GM19025 (cell line): Measurements from ENCODE around the gene PALM2AKAP2.

Source experiments
- ATAC-seq: cut with Tn5 transposase; IDR thresholded peaks from one replicate; pipeline ENCODE4 v1.9.1; 2021; ENCODE audit warnings: mild to moderate bottlenecking, low read depth, moderate library complexity; ENCODE audit not compliant: unreplicated experiment

PALM2AKAP2 gene

GRCh38 chr9:109779711-109780452 lies at the start of gene PALM2AKAP2:
Gene PALM2AKAP2 (plus strand): TSS chr9:109780198. CDS start chr9:109780489, 291 bp downstream.
- no peak for ATAC-seq

DNA sequence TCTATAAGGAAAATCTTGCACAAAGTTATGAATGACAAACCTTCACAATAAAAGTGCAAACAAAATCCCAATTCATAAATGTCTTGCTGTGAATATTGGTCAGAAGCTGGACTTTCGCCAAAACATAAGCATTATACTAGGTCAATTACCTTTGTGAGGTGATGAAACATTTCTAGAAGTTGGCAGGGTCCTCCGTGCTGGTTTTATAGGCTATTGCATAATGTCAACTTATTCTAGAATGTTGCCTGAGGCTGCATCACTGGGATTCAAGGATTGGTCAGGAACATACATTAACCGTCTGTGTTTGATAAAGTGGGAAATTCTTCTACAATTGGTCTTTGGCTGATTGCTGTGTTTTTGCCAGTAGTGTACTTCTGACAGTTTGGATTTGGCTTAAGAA lies 49.8 kb upstream of the PALM2AKAP2 start:
- no peak for ATAC-seq

GRCh38 chr9:109733690-109734089 lies 46.3 kb upstream of the PALM2AKAP2 start:
- no peak for ATAC-seq

DNA sequence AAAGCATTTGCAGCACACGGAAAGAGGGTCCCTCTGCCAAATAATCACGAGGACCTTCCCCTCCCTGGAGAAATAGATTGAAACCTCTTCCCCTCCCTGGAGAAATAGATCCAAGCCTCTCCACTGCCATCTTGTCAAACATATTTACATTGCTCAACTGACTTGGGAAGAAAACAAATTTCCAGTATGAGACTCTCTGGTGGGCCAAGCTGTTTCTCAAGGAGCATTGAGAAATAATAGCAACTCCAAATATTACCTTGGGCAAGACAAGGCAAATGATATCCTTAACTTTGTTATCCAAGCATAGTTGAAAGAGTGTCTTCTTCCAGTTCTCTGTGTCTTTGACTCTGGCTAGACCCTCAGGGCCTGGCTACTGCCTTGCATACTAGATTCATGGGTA lies 45.2 kb upstream of the PALM2AKAP2 start:
- no peak for ATAC-seq

DNA sequence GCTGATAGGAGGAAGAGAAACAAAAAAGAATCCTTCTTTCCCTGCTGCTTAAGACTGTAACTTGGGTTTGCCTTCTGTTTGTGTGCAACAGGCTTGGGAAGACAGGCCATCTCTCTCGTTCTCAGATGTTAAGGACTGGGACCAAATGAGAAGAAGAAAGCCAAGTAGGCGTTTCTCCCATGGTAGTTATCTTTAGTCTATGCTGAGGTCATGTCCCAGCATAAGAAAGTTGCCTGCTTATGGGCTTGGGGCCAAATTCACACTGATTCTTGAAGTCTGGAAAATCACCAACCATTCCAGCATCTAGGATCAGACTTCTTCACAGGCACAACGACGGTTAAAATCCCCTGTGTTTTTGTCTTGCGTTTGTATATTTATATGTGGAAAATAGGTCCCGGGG lies 44.2 kb upstream of the PALM2AKAP2 start:
- ATAC-seq, result no peak

GRCh38 chr9:109737295-109737694 lies 42.7 kb upstream of the PALM2AKAP2 start:
- no peak for ATAC-seq

DNA sequence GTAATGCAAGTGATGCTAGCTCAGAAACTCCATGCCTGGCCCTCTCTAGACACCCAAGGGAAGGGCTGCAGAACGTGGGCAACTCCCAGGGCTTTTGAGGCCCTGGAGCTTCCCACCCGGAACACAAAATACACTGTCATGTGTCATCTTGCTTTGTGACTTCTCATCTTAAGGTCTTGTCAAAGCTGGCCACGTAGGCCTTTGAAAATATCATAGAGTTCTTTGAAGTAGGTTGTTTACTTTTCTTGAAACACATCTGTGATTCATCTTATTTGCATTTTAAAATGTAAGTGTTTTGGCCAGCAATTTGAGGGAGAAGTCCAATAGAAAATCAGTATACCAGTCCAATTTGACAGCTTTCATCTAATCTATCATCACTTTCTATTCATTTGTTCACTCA lies 40.2 kb upstream of the PALM2AKAP2 start:
- ATAC-seq, result no peak

DNA sequence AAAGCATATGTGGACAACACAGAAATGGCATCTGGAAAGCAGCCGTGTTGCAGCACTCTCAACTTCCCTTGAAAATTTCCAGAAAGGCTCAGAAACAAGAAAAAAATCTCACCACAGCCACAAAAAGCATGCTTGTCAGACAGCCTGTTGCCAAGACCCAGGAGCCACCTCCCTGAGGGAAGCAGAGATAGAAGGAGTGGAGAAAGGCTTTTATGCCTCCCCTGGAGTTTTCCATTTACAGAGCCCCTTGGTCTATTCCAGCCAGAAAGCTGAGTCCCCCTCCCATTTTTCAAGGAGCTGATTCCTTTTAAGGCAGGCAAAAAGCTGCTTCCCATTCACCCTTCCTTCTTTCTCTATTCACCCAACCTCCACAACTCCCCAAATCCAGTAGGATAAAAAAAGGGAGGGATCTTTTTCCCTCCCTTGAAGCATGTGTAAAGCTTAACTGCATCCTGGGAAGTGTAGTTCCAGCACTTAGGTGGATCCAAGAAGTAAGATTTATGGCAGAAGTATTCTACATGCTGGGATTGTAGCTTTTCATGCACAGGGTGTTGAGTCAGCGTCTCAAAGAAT lies 37.1 kb upstream of the PALM2AKAP2 start:
- no peak for ATAC-seq

- ATAC-seq, result no peak
Observed at GRCh38 chr9:109743696-109744095, 36.3 kb upstream of the PALM2AKAP2 start.

- no peak for ATAC-seq
Observed at GRCh38 chr9:109745335-109746283, 34.4 kb upstream of the PALM2AKAP2 start.

- ATAC-seq, result no peak
Observed at GRCh38 chr9:109751253-109751652, 28.7 kb upstream of the PALM2AKAP2 start.

- ATAC-seq, result no peak
Observed at GRCh38 chr9:109753308-109753707, 26.7 kb upstream of the PALM2AKAP2 start.

- no peak for ATAC-seq
Observed at GRCh38 chr9:109755040-109755439, 25.0 kb upstream of the PALM2AKAP2 start.

- ATAC-seq, result no peak
Observed at GRCh38 chr9:109759589-109759988, 20.4 kb upstream of the PALM2AKAP2 start.

DNA sequence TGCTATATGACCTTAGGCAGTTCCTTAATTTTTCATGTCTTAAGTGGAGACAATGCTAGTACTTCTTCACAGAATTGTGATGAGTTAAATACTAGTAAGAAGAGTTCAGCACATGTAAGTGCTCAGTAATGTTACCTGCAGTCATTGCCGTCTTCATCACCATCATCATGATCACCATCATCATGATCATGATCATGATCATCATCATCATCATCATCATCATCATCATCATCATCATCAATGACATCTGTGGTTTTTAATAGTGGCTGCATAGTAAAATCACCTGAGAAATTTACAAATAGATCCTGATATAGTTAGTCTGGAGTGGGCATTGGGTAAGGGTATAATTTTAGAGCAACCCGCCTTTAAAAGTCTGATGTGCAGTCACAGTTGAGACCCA lies 14.7 kb upstream of the PALM2AKAP2 start:
- no peak for ATAC-seq

GRCh38 chr9:109765830-109766229 lies 14.2 kb upstream of the PALM2AKAP2 start:
- no peak for ATAC-seq

GRCh38 chr9:109766351-109766750 lies 13.6 kb upstream of the PALM2AKAP2 start:
- ATAC-seq, result no peak

DNA sequence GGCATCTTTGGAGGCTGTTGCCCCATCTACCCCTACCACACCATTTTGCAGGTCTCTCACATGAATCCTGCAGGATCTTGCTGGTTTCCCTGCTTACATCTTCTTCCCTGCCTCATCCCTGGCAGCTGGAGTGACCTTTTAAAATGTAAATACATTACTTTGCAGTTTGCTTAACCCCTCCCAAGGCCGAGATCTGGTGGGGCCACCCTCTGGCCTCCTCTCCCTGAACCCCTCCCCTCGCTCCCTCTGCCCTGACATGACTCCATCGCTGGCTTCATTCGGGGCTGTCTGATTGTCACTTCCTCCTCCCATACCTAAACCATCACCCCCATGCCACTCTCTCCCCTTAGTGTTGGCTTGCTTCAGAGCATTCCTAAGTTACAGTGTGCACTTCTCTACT lies 12.6 kb upstream of the PALM2AKAP2 start:
- ATAC-seq, result no peak

DNA sequence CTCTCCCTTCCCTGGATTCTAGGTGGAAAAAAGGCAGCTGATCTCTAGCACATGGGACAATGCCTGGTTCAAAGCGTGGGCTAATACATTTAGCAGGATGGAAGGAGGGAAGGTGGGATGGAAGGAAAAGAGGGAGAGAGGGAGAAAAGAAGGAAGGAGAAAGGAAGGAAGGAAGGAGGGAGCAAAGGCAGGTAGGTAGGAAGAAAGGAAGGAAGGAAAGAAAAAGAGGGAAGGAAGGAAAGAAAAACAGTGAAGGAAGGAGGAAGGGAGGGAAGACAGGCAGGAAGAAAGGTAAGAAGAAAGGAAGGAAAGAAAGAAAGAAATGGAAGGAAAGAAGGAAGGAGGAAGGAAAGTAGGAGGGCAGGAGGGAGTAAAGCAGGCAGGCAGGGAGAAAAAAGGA lies 12.2 kb upstream of the PALM2AKAP2 start:
- ATAC-seq, result no peak

GRCh38 chr9:109769250-109769649 lies 10.7 kb upstream of the PALM2AKAP2 start:
- ATAC-seq, result no peak

- ATAC-seq, result no peak
Observed at GRCh38 chr9:109770101-109770500, 9.9 kb upstream of the PALM2AKAP2 start.
